Thoracic aorta (tissue), 2 donors: ENCODE measurements around the gene DHRS12. TPM values are rescaled to one million over a fixed set of nuclear protein-coding genes. Genes with fewer than 3 reads are reported as not detected.

Experiments used
- ATAC-seq: fragments of 150-250 bp; one replicate; pipeline ENCODE4 v1.8.0; 2017; ENCODE audit warnings: low read depth; ENCODE audit not compliant: insufficient number of reproducible peaks, low FRiP score
- DNase-seq: peaks from one replicate; pipeline ENCODE4 v3.0.0-alpha.2; 2020; ENCODE audit warnings: low spot score
- H3K27ac ChIP-seq, 2 donors: fragments of 200-600 bp; sonication (generic); 1 replicate in 1 of 2; 2 replicates in 1 of 2; pipeline ENCODE4 v1.5.1; 2016; ENCODE audit warnings: mild to moderate bottlenecking in 2 of 2, moderate library complexity in 2 of 2
- H3K27me3 ChIP-seq: fragments of 200-600 bp; sonication (generic); replicated peaks from 2 replicates; pipeline ENCODE4 v1.6.0; 2016; ENCODE audit warnings: mild to moderate bottlenecking; ENCODE audit not compliant: insufficient read depth
- H3K36me3 ChIP-seq: fragments of 200-600 bp; sonication (generic); one replicate; pipeline ENCODE4 v1.5.1; 2016
- H3K4me1 ChIP-seq, 2 donors: fragments of 200-600 bp; sonication (generic); 1 replicate in 1 of 2; 2 replicates in 1 of 2; pipeline versions ENCODE4 v1.5.1 to v1.6.0; 2016; ENCODE audit warnings: low read depth in 2 of 2, mild to moderate bottlenecking in 1 of 2; ENCODE audit not compliant: control insufficient read depth in 1 of 2
- H3K4me3 ChIP-seq: fragments of 200-600 bp; sonication (generic); 2 replicates; pipeline ENCODE4 v1.5.1; 2016; ENCODE audit warnings: mild to moderate bottlenecking
- H3K9me3 ChIP-seq: fragments of 200-600 bp; sonication (generic); 2 replicates; pipeline ENCODE4 v1.5.1; 2016
- total RNA-seq, 2 donors: library from RNA; depleted of rRNA; stranded (reverse); fragments of >200 nt; gene quantifications; one replicate each; pipeline versions ENCODE4 v1.1.0 to v1.2.3, GENCODE V29; 2016
- TF ChIP-seq, protein P1 (sequence below): fragments of 200-600 bp; sonication (generic); IDR thresholded peaks from one replicate; pipeline ENCODE4 v1.5.1; 2019; ENCODE audit warnings: antibody characterized with exemption

Gene DHRS12
- total RNA-seq, 2 donors from 2014 or later: 4.9 to 13.3 TPM

DNA sequence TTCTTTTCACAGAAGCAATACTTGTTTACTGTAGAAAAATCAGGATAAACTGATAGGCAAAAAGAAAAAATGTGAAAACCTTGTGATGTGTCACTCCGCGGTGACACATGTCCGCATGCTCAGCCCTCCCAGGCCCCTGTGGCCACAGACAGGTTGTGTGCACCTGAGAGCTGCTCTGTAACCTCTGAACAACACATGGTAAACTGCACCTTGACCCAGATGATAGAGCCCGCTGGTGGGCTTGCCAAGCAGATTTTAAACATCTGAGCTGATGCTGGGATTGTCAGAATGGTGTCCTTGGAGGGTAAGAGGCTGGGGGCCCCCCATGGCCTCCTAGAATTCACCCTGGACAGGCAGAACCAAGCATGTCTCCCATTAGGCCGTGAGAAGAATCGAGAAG is 33.8 kb downstream of the DHRS12 start:
- H3K27ac ChIP-seq: peak overlapping the region; percentile 80 to 84
- H3K4me3 ChIP-seq: no peak overlapping the region
- no peaks in the 10 kb centered on the region for H3K27me3 ChIP-seq
- DNase-seq: no peak
- TF ChIP-seq, protein P1, sequence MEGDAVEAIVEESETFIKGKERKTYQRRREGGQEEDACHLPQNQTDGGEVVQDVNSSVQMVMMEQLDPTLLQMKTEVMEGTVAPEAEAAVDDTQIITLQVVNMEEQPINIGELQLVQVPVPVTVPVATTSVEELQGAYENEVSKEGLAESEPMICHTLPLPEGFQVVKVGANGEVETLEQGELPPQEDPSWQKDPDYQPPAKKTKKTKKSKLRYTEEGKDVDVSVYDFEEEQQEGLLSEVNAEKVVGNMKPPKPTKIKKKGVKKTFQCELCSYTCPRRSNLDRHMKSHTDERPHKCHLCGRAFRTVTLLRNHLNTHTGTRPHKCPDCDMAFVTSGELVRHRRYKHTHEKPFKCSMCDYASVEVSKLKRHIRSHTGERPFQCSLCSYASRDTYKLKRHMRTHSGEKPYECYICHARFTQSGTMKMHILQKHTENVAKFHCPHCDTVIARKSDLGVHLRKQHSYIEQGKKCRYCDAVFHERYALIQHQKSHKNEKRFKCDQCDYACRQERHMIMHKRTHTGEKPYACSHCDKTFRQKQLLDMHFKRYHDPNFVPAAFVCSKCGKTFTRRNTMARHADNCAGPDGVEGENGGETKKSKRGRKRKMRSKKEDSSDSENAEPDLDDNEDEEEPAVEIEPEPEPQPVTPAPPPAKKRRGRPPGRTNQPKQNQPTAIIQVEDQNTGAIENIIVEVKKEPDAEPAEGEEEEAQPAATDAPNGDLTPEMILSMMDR: no peak
- H3K9me3 ChIP-seq: no peaks in the 10 kb centered on the region
- H3K36me3 ChIP-seq: no peaks in the 10 kb centered on the region
- ATAC-seq: peak; percentile 10
- peaks cover 11 to 33% of the 10 kb centered on the region in 2 donors for H3K4me1 ChIP-seq

DNA sequence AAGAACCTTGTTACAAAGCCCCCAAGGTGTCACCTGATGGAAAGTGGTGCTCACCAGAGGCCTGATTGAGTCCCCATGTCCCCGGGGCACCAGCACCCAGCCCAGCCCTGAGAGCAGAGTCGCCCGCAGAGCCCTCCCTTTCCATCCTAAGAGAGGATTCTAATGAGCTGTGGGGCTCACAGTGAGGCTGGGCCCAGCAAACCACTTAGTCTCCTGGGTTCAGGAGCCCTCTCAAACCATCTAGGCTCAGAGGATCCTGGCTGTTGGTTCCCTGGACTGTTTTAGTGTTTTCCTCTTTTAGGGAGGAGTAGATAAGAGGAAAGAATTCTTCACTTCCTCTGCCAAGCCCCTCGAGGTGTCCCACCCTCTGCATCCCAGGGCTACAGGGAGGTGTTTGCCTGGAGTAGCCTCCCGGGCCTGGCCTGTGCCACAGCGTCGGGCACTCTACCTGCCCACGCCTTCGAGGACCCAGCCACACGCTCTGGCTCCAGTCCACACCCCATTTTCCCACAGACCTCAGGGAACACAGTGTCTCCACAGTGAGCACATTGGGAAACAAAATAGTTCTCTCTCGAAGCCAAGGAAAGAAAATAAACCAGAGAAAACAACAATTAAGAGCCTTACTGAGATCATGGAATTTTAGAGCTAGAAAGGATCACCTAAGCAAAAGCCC is 34.4 kb downstream of the DHRS12 start:
- no peaks in the 10 kb centered on the region for H3K36me3 ChIP-seq
- TF ChIP-seq, protein P1: no peak

DNA sequence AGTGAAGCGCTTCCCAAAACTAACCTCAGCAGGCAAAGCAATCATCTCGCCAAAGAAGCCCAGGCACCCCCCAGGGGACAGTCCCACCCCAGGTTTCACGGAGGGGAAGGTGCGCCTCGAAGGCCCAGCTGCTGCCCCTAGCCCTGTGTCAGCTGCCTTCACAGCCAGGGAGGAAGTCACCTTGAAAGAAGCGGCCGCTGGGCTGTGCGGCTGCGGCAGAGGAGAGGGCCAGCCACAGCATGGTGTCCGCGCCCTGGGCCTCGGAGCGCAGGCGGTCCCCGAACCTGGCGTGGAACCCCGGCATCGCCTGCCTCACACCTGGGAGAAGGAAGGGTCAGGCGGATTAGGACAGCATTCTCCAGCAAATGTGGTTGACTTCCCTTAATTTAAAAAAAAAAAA is 35.0 kb downstream of the DHRS12 start:
- H3K36me3 ChIP-seq: no peaks in the 10 kb centered on the region
- TF ChIP-seq, protein P1: no peak
- H3K4me3 ChIP-seq: no peak overlapping the region
- DNase-seq: no peak
- H3K27ac ChIP-seq: peak overlapping the region; percentile 80 to 84
- ATAC-seq: no peak
- peaks cover 23 to 45% of the 10 kb centered on the region in 2 donors for H3K4me1 ChIP-seq
- H3K27me3 ChIP-seq: no peaks in the 10 kb centered on the region
- H3K9me3 ChIP-seq: no peaks in the 10 kb centered on the region

More for the DNA sequence above, 34.4 kb downstream of the DHRS12 start:
- H3K27ac ChIP-seq: peak overlapping the region; percentile 80 to 84
- peaks cover 17 to 39% of the 10 kb centered on the region in 2 donors for H3K4me1 ChIP-seq
- DNase-seq (no peak), ATAC-seq (peak; percentile 76)
- H3K27me3 ChIP-seq: no peaks in the 10 kb centered on the region
- no peak overlapping the region for H3K4me3 ChIP-seq
- no peaks in the 10 kb centered on the region for H3K9me3 ChIP-seq

DNA sequence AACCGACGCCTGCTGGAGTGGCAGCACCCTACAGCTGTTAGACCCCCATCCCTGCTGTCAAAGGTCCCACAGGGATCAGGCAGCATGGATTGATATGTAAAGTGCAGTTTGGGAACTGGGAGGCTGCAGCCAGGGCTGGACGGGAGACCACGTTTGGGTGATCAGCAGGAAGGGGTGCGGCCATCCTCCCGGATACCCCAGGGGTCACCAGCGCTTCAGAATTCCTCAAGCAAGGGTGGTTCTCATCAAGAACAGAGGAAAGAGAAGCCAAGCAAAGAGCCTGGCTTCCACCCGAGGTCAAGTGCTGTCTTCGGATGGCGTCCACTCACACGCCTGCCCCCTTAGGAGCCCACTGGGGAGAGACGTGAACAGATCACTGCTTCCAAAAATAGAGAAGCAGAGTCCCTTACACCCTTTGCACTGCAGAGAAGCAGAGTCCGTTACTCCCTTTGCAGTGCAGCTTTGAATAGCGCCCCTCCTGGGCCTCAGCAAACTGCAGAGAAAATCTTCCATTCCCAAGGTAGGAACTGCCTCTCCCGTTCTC is 35.5 kb downstream of the DHRS12 start:
- DNase-seq (no peak), ATAC-seq (no peak)
- Histone ChIP-seq H3K27ac (peak overlapping the region; percentile 80 to 84), H3K36me3 (no peaks in the 10 kb centered on the region), H3K27me3 (no peaks in the 10 kb centered on the region), H3K4me1 (peaks cover 26 to 50% of the 10 kb centered on the region in 2 donors), H3K4me3 (no peak overlapping the region), H3K9me3 (no peaks in the 10 kb centered on the region)
- TF ChIP-seq, protein P1: no peak

DNA sequence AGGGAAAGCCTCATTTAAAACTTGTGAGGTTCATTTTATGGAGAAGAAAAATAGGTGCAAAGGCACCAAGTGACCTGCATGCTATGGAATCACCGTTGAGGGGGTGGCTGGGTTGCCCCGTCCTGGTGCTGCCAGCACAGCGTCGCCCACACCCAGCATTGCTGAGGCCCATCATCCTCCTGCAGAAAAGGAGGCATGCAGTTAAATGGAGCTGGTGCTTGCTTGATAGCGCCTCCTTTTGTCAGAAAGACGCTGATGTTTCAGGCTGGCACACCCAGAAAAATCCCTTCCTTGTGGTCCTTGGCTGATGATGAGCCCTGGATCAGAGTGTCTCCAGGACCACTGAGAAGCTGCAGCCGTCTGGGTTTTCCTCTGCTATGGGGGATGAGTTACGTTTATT is 36.9 kb downstream of the DHRS12 start:
- no peak for ATAC-seq
- DNase-seq: no peak
- TF ChIP-seq, protein P1: no peak
- H3K36me3 ChIP-seq: no peaks in the 10 kb centered on the region
- peak overlapping the region in 1 of 2 donors; percentile 81 for H3K27ac ChIP-seq
- H3K4me1 ChIP-seq: peaks cover 26 to 51% of the 10 kb centered on the region in 2 donors
- no peaks in the 10 kb centered on the region for H3K9me3 ChIP-seq
- H3K27me3 ChIP-seq: no peaks in the 10 kb centered on the region
- H3K4me3 ChIP-seq: no peak overlapping the region
